HG02642 (cell line): ENCODE data around the gene LRRC14B.
"Not testable (repeated sequence)": the region's sequence is repeated elsewhere in the genome, so short reads cannot be mapped to it uniquely, and the experiment has no call there.

Experiments used
- ATAC-seq: cut with Tn5 transposase; IDR thresholded peaks from one replicate; pipeline ENCODE4 v1.9.1; 2021; ENCODE audit warnings: mild to moderate bottlenecking; ENCODE audit not compliant: unreplicated experiment, poor library complexity

Gene LRRC14B

DNA sequence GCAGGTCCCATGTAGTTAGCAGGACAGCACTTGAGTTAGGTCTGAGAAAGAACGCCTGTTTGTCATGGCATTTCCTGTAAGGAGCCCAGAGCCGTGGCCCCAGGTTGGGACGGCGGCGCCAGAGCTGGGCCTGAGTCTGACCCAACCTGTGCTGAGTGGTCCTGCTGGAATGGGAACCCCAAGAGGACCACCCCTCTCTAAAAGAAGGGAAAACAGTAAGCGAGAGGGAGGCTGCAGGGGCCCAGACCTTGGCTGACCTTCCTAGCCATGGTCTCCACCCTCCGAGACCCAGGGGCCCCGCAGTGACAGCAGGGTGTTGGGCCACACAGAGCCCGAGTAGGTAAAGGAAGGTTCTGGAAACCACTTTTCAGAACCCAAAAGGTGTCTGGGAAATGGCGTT, 1.8 kb upstream of the LRRC14B start:
- no peak for ATAC-seq

DNA sequence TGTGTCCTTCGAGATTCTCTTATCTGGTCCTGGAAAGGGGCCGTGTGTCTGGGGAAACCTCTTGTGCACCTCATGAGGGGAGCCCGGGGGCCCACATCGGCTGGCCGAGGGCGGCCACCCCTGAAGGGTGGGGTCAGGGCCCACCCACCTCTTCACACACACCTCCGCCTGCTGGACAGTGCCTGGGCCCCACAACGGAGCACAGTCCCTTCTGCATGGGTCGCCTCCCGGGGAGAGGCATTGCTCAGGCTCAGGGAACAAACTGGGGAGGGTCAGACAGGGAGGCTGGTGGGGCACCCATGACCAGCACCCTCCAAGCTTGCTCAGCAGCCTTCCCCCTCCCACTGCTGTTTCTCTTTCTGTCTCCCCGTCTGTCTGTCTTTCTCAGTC, 1.3 kb upstream of the LRRC14B start:
- ATAC-seq: no peak

DNA sequence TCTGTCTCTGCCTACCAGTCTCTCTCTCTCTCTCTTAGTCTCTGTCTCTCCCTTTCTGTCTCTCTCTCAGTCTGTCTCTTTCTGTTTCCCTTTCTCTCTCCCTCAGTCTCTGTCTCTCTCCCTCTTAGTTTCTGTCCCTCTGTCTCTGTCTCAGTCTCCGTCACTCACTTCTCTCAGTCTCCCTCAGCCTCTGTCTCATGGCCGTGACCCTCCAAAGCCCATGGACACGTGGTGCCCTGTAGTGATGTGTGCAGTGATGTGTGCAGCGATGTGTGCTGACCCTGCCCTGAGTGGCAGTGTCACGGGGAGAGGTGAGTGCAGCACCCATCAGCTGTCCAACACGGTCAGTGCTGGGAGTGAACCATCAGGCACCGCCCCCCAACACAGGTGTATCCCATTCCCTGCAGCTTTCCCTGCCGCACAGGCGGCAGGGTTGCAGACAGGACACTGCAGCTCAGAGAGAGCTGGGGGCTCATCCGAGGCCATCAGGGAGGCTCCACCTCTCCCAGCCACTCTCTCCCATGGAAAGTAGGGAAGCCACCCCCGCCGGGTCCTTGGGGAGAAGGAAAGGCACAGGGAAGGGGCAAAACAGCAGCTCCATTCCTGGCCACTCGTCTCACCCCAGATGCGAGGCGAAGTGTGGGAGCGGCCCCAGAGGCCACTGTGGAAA, 794 bp upstream of the LRRC14B start:
- peak; percentile 27 for ATAC-seq

DNA sequence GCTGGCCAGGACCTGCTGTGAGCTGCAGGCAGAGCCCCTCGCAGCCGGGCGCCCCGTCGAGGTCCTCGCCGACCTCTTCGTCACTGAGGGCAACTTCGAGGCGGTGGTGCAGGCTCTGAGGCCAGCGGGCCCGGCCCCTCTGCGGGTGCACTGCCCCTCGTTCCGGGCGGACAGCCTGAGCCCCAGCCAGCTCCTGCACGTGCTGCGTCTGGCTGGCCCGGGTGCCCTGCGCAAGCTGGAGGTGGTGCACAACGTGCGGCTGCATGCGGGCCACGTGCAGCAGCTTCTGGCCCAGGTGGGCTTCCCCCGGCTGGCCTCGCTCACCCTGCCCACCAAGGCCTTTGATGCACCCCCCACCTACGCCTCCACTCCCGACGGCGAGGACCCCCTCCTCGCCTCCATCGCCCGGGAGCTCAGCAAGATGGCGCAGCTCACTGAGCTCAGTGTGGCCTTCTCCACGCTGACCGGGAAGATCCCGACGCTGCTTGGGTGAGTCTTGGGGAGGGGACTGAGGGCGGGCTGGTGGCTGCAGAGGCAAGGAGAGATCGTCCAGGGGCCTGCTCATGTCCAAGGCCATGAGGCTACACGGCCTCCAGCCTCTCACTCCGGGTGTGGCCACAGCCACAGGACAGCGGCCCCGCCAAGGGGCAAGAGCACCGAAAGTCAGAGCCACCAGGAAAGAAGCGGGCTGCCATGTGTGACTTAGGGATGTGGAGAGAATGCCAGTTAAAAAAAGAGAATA, 825 bp downstream of the LRRC14B start:
- no peak for ATAC-seq

DNA sequence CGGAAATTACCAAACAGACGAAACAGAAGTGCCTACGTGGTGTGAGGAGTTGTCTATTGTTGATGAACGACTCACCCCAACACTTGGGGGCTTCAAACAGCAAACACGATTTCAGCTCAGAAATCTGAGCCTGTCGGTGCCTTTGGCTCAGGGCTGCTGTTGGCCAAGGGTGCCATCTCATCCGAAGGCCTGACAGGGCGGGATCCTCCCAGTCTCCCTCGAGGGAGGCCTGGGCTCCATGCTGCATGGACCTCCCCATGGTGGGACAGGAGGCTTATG, 1.3 kb downstream of the LRRC14B start:
- no peak for ATAC-seq

DNA sequence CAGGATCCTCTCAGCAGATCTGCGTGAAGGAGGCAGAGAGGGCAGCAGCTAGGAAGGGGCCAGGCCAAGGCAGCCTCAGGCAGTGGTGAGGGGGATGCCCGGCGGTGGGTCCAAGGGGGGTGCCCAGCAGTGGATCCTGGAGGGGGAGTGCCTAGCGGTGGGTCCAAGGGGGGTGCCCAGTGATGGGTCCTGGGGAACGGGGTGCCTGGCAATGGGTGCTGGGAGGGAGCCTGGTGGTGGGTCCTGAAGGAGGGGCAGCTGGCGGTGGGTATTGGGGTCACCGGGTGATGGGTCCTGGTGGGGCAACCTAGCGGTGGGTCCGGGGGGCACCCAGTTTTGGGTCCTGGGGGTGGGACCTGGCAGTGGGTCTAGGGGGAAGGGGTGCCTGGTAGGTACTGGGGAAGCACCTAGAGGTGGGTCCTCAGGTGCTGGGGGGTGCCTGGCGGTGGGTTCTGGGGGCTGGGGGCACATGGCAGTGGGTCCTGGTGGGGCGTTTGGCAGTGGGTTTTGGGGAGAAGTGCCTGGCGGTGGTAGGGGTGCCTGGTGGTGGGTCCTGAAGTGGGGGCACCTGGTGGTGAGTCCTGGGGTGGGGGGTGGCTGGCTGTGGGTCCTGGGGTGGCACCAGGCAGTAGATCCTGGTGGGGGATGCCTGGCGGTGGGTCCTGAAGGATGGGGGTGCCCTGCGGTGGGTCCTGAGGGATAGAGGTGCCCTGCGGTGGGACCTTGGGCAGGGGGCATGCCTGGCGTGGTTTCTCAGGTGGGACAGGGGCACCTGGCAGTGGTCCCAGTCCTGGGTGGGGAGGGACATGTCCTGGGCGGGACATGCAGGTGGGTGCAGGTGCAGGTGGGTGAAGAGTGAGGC, 1.9 kb downstream of the LRRC14B start:
- no peak for ATAC-seq

DNA sequence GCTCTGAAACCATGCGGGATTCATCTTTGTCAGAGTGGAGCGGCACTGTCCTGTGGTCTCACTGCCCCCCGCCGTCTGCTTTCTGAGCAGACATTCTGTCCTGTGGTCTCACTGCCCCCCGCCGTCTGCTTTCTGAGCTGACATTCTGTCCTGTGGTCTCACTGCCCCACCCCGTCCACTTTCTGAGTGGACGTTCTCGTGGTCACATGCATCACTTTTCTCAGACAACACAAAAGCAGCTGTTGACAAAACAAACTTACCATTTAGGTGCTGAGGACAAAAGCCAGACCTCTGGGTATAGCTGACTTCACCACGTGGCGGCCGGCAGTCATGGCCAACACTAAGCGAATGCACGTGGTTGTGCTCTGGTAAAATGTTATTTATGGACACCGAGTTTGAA, 2.8 kb downstream of the LRRC14B start:
- ATAC-seq: no peak

DNA sequence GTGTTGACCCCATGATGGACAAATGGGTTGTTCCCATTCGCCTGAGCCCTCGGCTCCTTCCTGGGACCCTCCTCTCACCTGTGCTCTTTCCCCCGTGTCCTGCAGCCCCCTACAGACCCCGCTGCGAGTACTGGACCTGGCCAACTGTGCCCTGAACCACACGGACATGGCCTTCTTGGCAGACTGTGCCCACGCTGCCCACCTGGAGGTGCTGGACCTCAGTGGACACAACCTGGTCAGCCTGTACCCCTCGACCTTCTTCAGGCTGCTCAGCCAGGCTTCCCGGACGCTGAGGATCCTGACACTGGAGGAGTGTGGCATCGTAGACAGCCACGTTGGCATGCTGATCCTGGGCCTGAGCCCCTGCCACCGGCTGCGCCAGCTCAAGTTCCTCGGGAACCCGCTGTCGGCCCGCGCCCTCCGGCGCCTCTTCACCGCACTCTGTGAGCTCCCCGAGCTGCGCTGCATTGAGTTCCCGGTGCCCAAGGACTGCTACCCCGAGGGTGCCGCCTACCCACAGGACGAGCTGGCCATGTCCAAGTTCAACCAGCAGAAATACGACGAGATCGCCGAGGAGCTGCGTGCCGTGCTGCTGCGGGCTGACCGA, 3.4 kb downstream of the LRRC14B start:
- no peak for ATAC-seq

DNA sequence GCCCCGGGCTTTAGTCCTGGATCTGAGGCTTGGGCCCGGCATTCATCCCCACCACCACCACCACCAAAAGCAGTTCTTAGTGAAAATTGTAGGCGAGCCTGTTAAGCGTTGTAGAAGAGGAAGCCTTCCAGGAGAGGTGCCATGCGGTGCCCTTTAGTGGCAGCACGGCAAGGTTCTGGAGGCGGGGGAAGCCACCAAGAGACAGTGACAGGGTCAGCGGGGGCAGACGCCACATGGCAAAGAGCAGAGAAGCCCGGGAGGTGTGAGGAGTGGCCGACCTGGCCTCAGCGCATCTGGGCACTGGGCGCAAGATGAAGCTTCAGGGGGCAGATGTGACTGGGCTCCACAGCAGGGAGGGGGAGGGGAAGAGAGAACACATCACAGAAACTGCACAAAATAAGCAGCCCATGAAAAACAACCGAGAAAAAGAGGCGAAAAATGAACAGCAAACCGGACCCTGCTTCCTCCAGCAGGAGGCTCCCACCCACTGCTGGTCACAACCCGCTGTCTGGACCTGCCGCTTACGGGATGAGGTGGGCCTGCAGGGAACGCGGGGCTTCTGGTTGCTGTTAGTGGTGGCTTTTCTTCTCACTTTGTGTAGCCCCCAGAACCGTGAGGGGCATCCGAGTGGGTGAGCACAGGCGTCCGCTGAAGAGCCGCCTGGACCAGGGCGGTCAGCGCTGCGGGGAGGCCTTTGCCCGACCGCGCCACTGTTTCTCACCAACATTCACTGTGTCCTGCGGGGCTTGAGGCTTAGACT, 4.3 kb downstream of the LRRC14B start:
- ATAC-seq: no peak

DNA sequence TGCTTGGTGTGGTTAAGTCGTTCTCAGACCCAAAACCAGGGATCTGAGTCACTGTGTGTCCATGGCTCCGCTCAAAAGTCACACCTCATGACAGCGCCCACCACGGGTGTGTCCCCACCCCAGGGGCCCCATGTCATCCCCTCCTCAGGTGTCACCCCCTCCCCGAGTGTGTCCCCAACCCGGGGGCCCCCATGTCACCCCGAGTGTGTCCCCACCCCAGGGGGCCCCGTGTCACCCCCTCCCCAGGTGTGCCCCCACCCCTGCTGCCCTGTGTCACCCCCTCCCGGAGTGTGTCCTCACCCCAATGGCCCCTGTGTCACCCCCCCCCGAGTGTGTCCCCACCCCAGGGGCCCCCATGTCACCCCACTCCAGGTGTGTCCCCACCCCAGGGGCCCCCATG, 5.1 kb downstream of the LRRC14B start:
- ATAC-seq: no peak

DNA sequence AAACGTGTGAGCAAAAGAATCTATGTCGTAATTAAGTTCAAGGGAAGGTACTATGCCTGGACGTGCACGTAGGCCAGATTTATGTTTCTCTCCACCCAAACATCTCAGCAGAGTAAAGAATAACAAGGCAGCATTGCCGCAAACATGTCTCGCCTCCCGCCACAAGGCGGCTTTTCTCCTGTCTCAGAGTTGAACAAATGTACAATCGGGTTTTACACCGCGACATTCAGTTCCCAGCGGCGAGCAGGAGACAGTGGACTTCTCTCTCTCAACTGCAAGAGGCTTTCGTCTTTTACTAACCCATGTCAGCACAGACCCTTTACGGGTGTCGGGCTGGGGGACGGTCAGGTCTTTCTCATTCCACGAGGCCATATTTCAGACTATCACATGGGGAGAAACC, 5.7 kb downstream of the LRRC14B start:
- ATAC-seq: not testable (repeated sequence)

DNA sequence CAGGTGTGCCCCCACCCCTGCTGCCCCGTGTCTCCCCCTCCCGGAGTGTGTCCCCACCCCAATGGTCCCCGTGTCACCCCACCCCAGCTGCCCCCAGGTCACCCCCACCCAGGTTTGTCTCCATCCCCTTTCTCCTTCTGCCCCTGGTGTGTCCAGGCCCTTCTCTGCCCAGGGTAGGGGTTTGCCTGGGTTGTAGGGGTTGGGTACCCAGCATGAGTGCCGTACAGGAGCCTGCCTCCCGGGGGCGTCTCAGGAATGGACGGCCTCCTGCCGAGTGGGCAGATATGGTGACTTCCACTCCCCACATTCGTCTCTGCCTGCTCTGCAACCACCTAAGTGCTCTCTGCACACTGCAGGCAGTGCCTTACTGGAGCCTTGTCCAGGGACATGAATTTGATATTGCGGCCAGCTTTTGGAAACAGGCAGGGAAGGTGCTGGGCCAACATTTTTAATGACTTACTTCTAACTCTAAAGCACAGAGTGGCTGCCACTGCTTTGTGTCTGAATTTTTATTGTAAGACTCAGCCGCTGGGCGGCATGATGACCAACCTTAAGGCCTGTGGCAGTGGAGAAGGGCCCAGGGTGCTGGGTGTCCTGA, 6.7 kb downstream of the LRRC14B start:
- no peak for ATAC-seq

DNA sequence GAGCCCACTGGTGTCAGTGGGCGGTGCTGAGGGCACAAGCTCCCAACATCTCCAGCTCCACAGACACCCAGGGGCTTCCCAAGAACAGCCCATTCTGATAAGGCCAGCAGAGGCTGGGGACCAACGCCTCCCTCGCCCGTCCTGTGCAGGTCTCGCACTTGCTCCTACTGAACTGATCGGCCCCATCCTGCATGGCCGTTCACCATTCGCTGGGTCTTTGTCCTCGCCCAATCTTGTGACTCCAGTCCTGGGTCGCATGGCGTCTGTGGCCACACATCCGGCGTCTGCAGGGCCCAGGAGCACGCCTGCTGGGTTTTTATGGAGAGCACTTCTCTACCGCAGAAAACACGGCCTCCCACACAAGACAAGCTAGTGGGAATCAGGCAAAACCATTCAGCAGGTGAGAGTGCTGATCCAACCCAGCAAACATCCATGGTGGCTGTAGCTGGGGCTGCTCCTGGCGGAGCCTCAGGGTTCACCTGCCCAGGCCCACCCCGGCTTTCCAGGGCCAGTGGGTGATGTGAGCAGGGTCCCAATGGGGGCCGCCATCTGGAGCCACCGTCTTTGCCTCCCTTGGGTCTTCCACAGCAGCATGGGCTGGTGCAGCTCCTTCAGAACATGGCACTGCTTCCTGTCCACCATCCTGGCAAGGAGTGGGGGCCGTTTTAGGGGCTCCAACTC, 7.4 kb downstream of the LRRC14B start:
- no peak for ATAC-seq

DNA sequence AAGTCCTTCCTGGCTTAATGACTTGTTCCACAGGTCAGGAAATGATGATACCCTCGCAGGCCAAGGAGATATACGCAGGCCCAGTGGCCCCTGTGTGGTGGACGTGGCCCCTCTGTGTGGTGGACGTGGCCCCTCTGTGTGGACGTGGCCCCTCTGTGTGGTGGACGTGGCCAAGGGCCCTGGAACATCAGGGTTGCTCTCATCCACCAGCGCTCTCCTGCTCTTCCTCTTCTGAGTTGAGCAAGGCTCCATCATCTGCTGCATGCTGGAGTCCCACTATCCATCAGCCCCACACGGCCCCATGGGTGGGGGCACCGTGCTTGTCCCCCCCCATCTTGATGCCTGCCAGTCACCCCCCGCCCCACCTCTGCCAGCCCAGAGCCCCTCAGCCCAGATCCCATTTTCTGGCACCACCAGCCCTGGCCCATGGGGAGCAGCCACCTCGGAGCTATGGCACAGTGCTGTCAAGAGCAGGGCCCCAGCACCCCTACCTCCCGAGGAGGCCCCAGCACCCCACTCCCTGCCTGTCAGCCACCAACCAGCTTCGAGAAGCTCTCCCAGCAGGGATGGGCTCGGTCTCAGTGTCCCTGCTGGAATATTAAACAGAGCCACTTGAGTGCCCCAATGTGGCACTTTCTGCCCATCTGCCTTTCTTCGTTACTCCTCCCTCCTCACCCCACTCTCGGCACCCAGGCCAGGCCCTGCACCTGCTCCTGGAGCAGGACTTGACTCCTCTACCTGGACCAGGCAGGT, 8.1 kb downstream of the LRRC14B start:
- no peak for ATAC-seq

DNA sequence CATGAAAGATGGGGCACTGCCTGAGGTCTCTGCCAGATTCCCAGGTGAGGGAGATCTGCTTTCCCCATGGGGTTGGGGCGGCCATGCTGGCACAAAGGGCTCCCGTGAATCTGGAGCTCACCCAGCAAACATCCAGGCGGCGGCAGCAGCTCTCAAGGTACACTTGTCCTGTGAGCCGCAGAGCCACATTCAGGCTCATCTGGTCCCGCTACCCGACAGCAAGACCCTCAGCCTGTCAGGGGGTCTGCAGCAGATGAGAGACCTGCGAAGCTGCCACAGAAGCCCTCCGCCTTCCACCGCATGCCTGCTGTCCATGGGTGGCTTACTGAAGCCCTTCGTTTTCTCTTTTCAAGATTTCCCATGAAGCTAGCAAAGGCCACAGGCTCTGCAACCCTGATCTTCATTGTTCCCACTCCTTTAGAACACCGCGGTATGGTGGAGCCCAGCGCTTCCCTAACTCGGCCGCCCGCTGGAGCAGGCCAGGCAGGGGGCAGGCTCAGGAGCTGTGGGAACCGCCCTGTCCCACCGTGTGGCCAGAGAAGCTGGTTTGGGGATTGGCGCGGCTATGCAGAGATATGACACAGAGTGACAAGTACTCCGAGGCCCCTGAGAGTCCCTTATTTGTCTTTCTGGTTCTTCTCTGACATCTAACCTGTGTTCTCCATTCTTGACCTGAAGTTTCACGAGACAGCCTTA, 8.8 kb downstream of the LRRC14B start:
- no peak for ATAC-seq

DNA sequence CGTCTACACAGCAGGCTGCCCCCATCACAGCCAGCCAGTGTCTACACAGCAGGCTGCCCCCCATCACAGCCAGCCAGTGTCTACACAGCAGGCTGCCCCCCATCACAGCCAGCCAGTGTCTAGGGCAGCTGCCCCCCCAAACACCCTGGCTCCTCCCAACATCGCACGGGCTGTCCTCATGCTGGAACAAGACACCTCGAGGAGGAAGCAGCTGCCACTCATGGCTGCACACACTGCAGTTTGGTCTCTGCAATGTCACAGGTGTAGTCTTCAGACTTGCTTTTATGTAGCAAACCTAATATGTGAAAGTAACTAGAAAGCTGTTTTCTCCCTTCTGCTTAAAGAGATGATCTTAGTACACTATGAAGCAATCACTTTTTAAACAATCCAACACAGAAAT, 9.7 kb downstream of the LRRC14B start:
- no peak for ATAC-seq

DNA sequence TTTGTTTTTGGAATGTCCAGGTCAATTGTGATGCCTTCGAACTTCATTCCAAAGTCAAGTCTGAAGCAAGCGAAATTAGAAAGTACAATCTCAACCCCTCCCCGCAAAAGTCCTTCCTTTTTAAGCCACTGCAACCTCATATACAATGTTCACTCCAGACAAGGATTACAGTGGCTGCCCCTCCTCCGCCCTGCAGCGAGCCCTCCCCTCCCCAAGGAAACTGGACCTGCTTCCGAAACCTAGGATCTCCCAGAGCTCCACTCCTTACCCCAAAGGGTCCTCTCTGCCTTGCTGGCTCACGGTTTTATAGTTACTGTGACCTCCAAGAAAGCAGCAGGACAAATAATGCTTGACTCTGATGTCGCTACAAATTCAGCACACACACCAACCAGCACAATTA, 10.4 kb downstream of the LRRC14B start:
- ATAC-seq: no peak

DNA sequence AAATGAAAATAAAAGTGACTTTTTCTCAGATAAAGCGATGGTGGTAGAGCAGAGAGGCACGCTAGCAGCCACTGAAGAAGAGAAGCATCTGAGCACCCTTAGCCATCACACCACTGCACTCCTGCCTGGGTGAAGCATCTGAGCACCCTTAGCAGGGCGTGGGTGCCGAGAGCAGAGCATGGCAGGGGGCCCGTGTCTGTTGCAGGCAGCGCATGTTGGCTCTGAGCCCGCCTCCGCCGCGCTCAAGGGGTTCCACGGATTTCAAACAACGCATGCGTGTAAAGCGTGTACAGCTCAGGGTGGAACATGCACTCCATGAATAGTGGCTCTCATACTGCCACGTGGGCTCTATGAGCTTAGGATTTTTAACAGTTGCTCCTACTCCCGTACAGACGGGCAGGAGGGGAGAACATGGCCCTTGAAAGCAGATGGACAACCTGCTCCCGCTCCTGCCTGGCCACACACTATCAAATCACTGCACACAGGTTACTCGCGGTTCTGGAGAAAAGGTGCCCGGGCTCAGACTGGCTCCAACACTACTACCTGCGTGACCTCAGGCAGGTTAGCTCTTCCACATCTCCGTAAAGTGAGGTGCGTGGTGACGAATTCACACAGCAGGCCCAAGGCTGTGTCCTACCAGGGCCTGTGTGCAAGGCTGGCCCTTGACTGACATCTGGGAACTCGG, 12.1 kb downstream of the LRRC14B start:
- no peak for ATAC-seq
